ENCODE results near the gene AGMAT. TPM values are rescaled to one million over a fixed set of nuclear protein-coding genes. Genes with fewer than 3 reads are reported as not detected.

AGMAT gene
- total and polyA plus RNA-seq, 2 of the 8 experiments (the other 6 are each of a cell fraction or from before 2014, with no cell fraction given): 3.7 to 5.8 TPM

- Histone ChIP-seq H3K4ac (replicated peaks; ENCODE audit: insufficient read length, low read depth, low read length) (no peak within 1 kb of the TSS), H3K27ac (ENCODE audit: low read depth, low read length) (peak within 1 kb of the TSS; percentile 74), H3K4me2 (ENCODE audit: insufficient read depth in 1 of 2, low read depth in 2 of 2, low read length in 2 of 2) (peak within 1 kb of the TSS; percentile 73 to 93), H3K79me2 (ENCODE audit: control insufficient read depth in 1 of 2, insufficient read depth in 2 of 2, low read length in 2 of 2) (peaks cover 0 to 31% of the 10 kb centered on the region in 2 experiments; a peak in 2 of 4 replicates), H3K14ac (ENCODE audit: insufficient read length) (no peak within 1 kb of the TSS), H4K20me1 (replicated peaks in 1 of 2; ENCODE audit: control insufficient read depth in 1 of 2, insufficient read depth in 2 of 2, low read length in 2 of 2) (peaks cover 1 to 3% of the 10 kb centered on the region in 2 experiments), H3K9me3 (ENCODE audit: insufficient read depth in 2 of 2, low read depth in 1 of 2, low read length in 1 of 2) (no peaks in the 10 kb centered on the region), H4K8ac (ENCODE audit: extremely low read depth, insufficient read depth, low read length) (peak within 1 kb of the TSS; percentile 83; the same call in 1 of the 2 replicates), H2BK12ac (ENCODE audit: low read depth, low read length) (no peak within 1 kb of the TSS), H3K23me2 (ENCODE audit: low read depth, low read length) (peaks cover 6% of the 10 kb centered on the region), H2BK20ac (ENCODE audit: low read length) (no peak within 1 kb of the TSS), H3K9ac (replicated peaks in 1 of 4; ENCODE audit: extremely low read depth in 1 of 4, low read depth in 3 of 4, low read length in 3 of 4) (peak within 1 kb of the TSS; percentile 37 to 82 (median 70)), H3K36me3 (ENCODE audit: control insufficient read depth in 2 of 4, insufficient read depth in 4 of 4, low read length in 3 of 4) (peaks cover 0 to 8% (median 1%) of the 10 kb centered on the region in 4 experiments; a peak in 4 of 8 replicates), H3K4me3 (ENCODE audit: extremely low read depth in 1 of 4, insufficient read depth in 2 of 4, low read depth in 3 of 4, low read length in 4 of 4) (peak within 1 kb of the TSS; percentile 66 to 90 (median 82)), H3K56ac (replicated peaks; ENCODE audit: insufficient read length, low read depth, low read length) (no peak within 1 kb of the TSS), H3K4me1 (replicated peaks in 1 of 4; ENCODE audit: control insufficient read depth in 3 of 4, insufficient read depth in 4 of 4, low read length in 3 of 4) (peaks cover 0 to 8% (median 5%) of the 10 kb centered on the region in 4 experiments; a peak in 4 of 7 replicates), H2BK5ac (ENCODE audit: low read depth, low read length) (peak within 1 kb of the TSS; percentile 56), H2BK120ac (replicated peaks; ENCODE audit: low read depth, low read length) (no peak within 1 kb of the TSS), H4K5ac (ENCODE audit: insufficient read length, low read depth, low read length) (peak within 1 kb of the TSS; percentile 16), H3K18ac (ENCODE audit: extremely low read depth, low read length) (peak within 1 kb of the TSS; percentile 76; the same call in 1 of the 2 replicates), H2AK5ac (ENCODE audit: low read depth, low read length) (no peak within 1 kb of the TSS), H3K79me1 (ENCODE audit: low read depth, low read length) (no peaks in the 10 kb centered on the region), H3K23ac (ENCODE audit: insufficient read length) (no peak within 1 kb of the TSS), H4K91ac (replicated peaks; ENCODE audit: insufficient read length, low read length) (no peak within 1 kb of the TSS), H3K27me3 (replicated peaks in 1 of 4; ENCODE audit: control insufficient read depth in 3 of 4, extremely low read depth in 1 of 4, insufficient read depth in 3 of 4, low read length in 3 of 4) (no peaks in the 10 kb centered on the region), H2BK15ac (ENCODE audit: low read length) (no peak within 1 kb of the TSS), H2AFZ (ENCODE audit: low read length) (no peak within 1 kb of the TSS)
- POLR2A ChIA-PET (ENCODE audit: partially characterized antibody): interaction anchor here (0.6 to 1.8 kb wide), 10 partner anchors 10 to 268 kb away, joined by 3 to 6 read pairs (median 3); no protein-coding TSS in a partner anchor
- FAIRE-seq: peak; percentile 98
- CTCF ChIA-PET (ENCODE audit: partially characterized antibody): interaction anchor here (0.5 to 1.6 kb wide), 4 partner anchors 20 to 252 kb away, joined by 3 to 4 read pairs (median 3); no protein-coding TSS in a partner anchor
- 2% methylated on average over 46 of the region's 65 CpGs; no CpG with 5 or more reads in 1 of the 2 experiments for WGBS, 2 experiments (ENCODE audit: extremely low coverage in 1 of 2, insufficient coverage in 1 of 2, insufficient read length in 1 of 2, insufficient replicate concordance in 2 of 2, low coverage in 1 of 2, low lambda C conversion rate in 2 of 2, missing lambda C conversion rate in 1 of 2)
- DNase-seq (ENCODE audit: low read depth in 1 of 2, low spot score in 2 of 2): peak; percentile 96 to 100
- peak; percentile 22; the same call in 1 of the 2 replicates for TF ChIP-seq SRF (IDR thresholded peaks at IDR 0.05; ENCODE audit: low read depth, low read length)
These were observed 58.1 kb downstream of the AGMAT start, which contains the start of gene DNAJC16 for GRCh38 chr1:15526490-15527339. DNAJC16 (plus strand) TSS chr1:15526848; CDS start chr1:15529106, 2,258 bp downstream.
